Thymus (tissue), 11 donors: ENCODE data around the gene WDR76. TPM values are rescaled to one million over a fixed set of nuclear protein-coding genes. Genes with fewer than 3 reads are reported as not detected.
"Not testable (repeated sequence)": the region's sequence is repeated elsewhere in the genome, so short reads cannot be mapped to it uniquely, and the experiment has no call there.

ENCODE experiments used
- DNase-seq, 9 donors: peaks; one replicate each; pipeline ENCODE4 v3.0.0-alpha.2; 2013; ENCODE audit warnings: low spot score in 9 of 9, low read depth in 6 of 9, missing footprints in 1 of 9
- H3K27ac ChIP-seq, 2 donors: one replicate each; pipeline ENCODE4 v1.5.1; 2013; ENCODE audit warnings: control low read depth in 1 of 2, low read depth in 1 of 2, low read length in 1 of 2, mild to moderate bottlenecking in 1 of 2, moderate library complexity in 1 of 2
- H3K27me3 ChIP-seq, 2 donors: one replicate each; pipeline ENCODE4 v1.5.1; 2013; ENCODE audit warnings: low read length in 1 of 2; ENCODE audit not compliant: control insufficient read depth in 2 of 2, insufficient read depth in 1 of 2
- H3K36me3 ChIP-seq, 2 donors: one replicate each; pipeline ENCODE4 v1.5.1; 2013; ENCODE audit warnings: low read length in 1 of 2, mild to moderate bottlenecking in 1 of 2, moderate library complexity in 1 of 2; ENCODE audit not compliant: control insufficient read depth in 2 of 2, insufficient read depth in 2 of 2
- H3K4me1 ChIP-seq, 2 donors: one replicate each; pipeline ENCODE4 v1.5.1; 2013; ENCODE audit warnings: low read length in 2 of 2; ENCODE audit not compliant: control insufficient read depth in 2 of 2, insufficient read depth in 2 of 2
- H3K4me3 ChIP-seq, 2 donors: one replicate each; pipeline ENCODE4 v1.5.1; 2013; ENCODE audit warnings: low read length in 2 of 2, control low read depth in 1 of 2, mild to moderate bottlenecking in 1 of 2
- H3K9me3 ChIP-seq, 2 donors: one replicate each; pipeline ENCODE4 v1.5.1; 2013; ENCODE audit warnings: low read length in 1 of 2, mild to moderate bottlenecking in 1 of 2; ENCODE audit not compliant: control insufficient read depth in 2 of 2, insufficient read depth in 1 of 2
- WGBS: extraction: QIAGEN DNeasy Blood & Tissue Kit; methylation state at CpG from one replicate; pipeline ENCODE4 v1.1.7; 2013; 5-methylcytosine and 5-hydroxymethylcytosine counted together
- polyA plus RNA-seq: library from polyadenylated mRNA; stranded (reverse); fragments of 200-250 nt; gene quantifications from one replicate; pipeline ENCODE4 v1.2.3, GENCODE V29; 2013
- total RNA-seq: library from RNA; stranded (reverse); fragments of 120-200 nt; gene quantifications from one replicate; pipeline ENCODE4 v1.2.4, GENCODE V29; 2013
- donor health status: healthy.

The WDR76 gene
- total and polyA plus RNA-seq, 2 donors: 3.5 to 24.6 TPM

DNA sequence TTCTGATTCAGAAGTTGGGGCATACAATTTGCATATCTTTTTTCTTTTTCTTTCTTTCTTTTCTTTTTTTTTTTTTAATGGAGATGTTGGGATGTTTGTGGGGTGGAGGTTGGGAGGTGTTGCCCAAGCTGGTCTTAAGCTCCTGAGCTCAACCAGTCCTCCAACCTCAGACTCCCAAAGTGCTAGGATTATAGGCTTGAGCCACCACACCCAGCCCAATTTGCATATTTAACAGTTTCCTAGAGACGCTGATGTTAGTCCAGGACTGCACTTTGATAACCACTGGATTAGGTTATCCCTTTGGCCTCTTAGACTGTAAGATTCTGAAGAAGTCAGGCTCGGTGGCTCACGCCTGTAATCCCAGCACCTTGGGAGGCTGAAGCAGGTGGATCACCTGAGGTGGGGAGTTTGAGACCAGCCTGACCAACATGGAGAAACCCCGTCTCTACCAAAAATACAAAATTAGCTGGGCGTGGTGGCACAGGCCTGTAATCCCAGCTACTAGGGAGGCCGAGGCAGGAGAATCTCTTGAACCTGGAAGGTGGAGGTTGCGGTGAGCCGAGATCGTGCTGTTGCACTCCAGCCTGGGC, 3.2 kb downstream of the WDR76 start:
- Histone ChIP-seq H3K36me3 (peaks cover 3 to 15% of the 10 kb centered on the region in 2 donors), H3K4me1 (peaks cover 11 to 19% of the 10 kb centered on the region in 2 donors)
- H3K4me3 ChIP-seq, H3K9me3 ChIP-seq, H3K27ac ChIP-seq, DNase-seq, H3K27me3 ChIP-seq: not testable (repeated sequence)
- 97% methylated on average over 9 of the region's 9 CpGs for WGBS

DNA sequence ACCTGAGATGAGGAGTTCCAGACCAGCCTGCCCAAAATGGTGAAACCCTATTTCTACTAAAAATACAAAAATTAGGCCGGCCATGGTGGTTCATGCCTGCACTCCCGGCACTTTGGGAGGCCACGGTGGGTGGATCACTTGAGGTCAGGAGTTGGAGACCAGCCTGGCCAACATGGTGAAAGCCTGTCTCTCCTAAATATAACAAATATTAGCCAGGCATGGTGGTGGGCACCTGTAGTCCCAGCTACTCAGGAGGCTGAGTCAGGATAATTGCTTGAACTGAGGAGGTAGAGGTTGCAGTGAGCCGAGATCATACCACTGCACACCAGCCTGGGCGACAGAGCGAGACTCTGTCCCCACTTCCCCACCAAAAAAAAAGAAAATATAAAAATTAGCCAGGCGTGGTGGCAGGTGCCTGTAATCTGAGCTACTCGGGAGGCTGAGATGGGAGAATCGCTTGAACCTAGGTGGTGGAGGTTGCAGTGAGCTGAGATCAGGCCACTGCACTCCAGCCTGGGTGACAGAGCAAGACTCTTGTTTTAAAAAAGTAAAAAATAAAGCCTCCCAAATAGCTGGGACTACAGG, 4.0 kb downstream of the WDR76 start:
- H3K27me3 ChIP-seq, H3K4me3 ChIP-seq, DNase-seq, H3K9me3 ChIP-seq, H3K27ac ChIP-seq: not testable (repeated sequence)
- H3K36me3 ChIP-seq: peaks cover 7 to 21% of the 10 kb centered on the region in 2 donors
- WGBS: 96% methylated on average over 9 of the region's 9 CpGs
- H3K4me1 ChIP-seq: peaks cover 11 to 17% of the 10 kb centered on the region in 2 donors

DNA sequence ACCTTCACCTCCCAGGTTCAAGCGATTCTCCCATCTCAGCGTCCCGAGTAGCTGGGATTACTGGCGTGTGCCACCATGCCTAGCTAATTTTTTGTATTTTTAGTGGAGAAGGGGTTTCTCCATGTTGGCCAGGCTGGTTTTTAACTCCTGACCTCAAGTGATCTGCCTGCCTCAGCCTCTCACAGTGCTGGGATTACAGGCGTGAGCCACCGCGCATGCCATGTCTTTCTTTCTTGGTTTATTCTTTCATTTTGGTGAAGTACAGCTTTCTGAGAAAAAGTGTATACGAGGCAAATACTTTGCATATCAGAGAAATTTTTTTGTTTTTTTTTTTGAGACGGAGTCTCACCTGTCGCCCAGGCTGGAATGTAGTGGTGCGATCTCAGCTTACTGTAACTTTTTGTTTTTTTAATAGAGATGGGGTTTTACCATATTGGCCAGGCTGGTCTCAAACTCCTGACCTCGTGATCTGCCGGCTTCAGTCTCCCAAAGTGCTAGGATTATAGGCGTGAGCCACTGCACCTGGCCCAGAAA, 4.8 kb downstream of the WDR76 start:
- H3K27me3 ChIP-seq: not testable (repeated sequence)
- 97% methylated on average over 14 of the region's 14 CpGs for WGBS

DNA sequence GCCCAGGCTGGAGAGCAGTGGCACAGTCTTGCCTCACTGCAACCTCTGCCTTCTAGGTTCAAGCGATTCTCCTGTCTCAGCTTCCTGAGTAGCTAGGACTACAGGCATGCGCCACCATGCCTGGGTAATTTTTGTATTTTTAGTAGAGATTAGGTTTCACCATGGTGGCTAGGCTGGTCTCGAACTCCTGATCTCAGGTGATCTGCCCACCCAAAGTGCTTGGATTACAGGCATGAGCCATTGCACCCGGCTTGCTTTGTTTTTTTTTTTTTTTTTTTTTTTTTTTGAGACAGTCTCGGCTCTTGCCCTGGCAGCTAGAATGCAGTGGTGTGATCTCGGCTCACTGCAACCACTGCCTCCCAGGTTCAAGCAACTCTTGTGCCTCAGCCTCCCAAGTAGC, 5.7 kb downstream of the WDR76 start:
- not testable (repeated sequence) for H3K4me1 ChIP-seq

More for the DNA sequence above, 4.8 kb downstream of the WDR76 start:
- H3K27ac ChIP-seq, H3K9me3 ChIP-seq, H3K4me3 ChIP-seq, H3K4me1 ChIP-seq, DNase-seq: not testable (repeated sequence)
- peaks cover 7 to 28% of the 10 kb centered on the region in 2 donors for H3K36me3 ChIP-seq

DNA sequence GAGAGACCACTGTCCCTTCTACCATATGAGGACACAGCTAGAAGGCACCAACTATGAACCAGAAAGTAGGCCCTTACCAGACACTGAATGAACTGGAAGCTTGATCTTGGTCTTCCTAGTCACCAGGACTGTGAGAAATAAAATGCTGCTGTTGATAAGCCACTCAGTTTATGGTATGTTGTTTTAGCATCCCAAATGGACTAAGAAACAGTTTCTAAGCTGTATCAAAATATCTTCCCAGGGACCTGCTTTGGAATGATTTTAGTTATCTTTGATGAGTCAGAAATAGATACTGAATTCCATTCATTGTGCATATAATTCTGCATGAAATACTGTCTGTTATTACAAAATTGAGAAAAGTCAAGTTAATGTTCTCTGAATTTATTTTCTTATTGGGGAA, 18.6 kb downstream of the WDR76 start:
- DNase-seq: no peak
- Histone ChIP-seq H3K4me1 (no peaks in the 10 kb centered on the region), H3K9me3 (no peaks in the 10 kb centered on the region), H3K4me3 (no peak overlapping the region), H3K27me3 (no peaks in the 10 kb centered on the region), H3K36me3 (peaks cover 12 to 33% of the 10 kb centered on the region in 2 donors), H3K27ac (no peak overlapping the region)

More for the DNA sequence above, 5.7 kb downstream of the WDR76 start:
- H3K27ac ChIP-seq, H3K4me3 ChIP-seq, H3K9me3 ChIP-seq, DNase-seq, H3K27me3 ChIP-seq: not testable (repeated sequence)
- WGBS: 96% methylated on average over 6 of the region's 6 CpGs
- peaks cover 7 to 35% of the 10 kb centered on the region in 2 donors for H3K36me3 ChIP-seq

DNA sequence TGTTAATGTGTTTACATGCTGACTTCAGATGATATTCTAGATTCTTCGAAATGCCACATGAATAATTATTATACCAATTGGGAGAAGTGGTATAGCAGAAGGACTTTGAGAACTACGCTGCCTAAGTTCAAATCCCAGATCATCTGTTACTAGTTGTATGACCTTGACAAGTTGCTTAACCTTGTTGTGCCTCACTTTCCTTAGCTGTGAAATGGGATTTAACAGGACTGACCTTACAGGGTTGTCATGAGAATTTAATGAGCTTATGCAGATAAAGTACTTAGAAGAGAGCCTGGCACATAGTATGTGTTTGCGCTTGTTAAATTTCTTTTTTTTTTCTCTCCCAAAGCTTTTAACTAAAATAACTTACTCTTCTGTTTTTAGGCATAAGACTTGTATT, 24.4 kb downstream of the WDR76 start:
- Histone ChIP-seq H3K36me3 (peaks cover 29 to 34% of the 10 kb centered on the region in 2 donors), H3K27me3 (no peaks in the 10 kb centered on the region), H3K27ac (no peak overlapping the region), H3K4me1 (no peaks in the 10 kb centered on the region), H3K9me3 (no peaks in the 10 kb centered on the region), H3K4me3 (no peak overlapping the region)
- no peak for DNase-seq
- 98% methylated on average over 3 of the region's 3 CpGs for WGBS

DNA sequence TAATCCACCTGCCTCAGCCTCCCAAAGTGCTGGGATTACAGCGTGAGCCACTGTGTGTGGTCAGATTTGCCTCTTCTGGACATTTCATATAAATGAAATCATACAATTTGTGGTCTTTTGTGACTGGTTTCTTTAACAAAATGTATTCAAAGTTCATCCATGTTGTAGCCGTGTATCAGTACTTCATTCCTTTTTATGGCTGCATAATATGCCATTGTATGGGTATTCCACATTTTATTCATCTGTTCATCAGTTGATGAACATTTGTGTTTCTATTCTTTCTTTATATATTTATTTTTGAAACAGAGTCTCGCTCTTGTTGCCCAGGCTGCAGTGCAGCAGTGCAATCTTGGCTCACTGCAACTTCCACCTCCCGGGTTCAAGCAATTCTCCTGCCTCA, 25.8 kb downstream of the WDR76 start:
- peaks cover 23 to 35% of the 10 kb centered on the region in 2 donors for H3K36me3 ChIP-seq

DNA sequence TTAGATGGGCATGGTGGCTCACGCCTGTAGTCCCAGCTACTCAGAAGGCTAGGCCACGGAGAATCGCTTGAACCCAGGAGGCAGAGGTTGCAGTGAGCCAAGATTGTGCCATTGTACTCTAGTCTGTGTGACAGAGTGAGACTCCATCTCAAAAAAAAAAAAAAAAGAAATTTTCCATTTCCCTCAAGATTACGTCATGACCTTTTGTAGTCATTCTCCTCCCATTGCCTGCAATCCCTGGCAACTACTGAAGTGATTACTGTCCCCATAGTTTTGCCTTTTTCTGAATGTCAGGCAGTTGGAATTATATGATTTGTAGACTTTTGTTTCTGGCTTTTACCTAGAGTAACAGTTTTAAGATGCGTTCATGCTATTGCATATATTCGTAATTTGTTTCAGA, 28.0 kb downstream of the WDR76 start:
- Histone ChIP-seq H3K4me1 (no peaks in the 10 kb centered on the region), H3K27me3 (no peaks in the 10 kb centered on the region), H3K4me3 (no peak overlapping the region), H3K36me3 (peaks cover 32 to 44% of the 10 kb centered on the region in 2 donors), H3K27ac (no peak overlapping the region), H3K9me3 (no peaks in the 10 kb centered on the region)
- WGBS: 97% methylated on average over 6 of the region's 6 CpGs
- no peak for DNase-seq

More for the DNA sequence above, 25.8 kb downstream of the WDR76 start:
- H3K4me3 ChIP-seq: no peak overlapping the region
- 99% methylated on average over 4 of the region's 4 CpGs for WGBS
- no peak overlapping the region for H3K27ac ChIP-seq
- H3K27me3 ChIP-seq: no peaks in the 10 kb centered on the region
- no peaks in the 10 kb centered on the region for H3K4me1 ChIP-seq
- DNase-seq: no peak
- no peaks in the 10 kb centered on the region for H3K9me3 ChIP-seq

DNA sequence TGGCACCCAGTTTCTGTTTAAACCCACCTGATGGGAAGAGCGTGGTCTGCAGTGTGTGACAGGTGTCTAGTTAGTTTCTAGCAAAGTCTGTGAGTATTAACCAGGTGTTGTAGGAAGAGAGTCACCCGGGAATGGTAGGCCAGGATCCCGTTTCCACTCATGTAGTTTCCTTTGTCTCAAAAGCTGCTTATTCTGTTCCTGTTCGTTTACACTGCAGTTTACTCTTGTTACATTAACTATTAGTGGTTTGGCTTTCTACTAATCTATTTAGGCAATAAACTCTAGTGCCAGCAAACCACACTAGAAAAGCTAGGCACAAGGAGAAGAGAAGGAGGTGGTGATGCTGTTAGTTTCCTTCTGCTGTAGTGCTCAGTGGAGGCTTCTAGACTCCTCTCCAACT, 32.7 kb downstream of the WDR76 start:
- no peaks in the 10 kb centered on the region for H3K4me1 ChIP-seq
- no peaks in the 10 kb centered on the region for H3K9me3 ChIP-seq
- DNase-seq: no peak
- peaks cover 31 to 41% of the 10 kb centered on the region in 2 donors for H3K36me3 ChIP-seq
- H3K4me3 ChIP-seq: no peak overlapping the region
- WGBS: 87% methylated on average over 4 of the region's 4 CpGs
- no peaks in the 10 kb centered on the region for H3K27me3 ChIP-seq
- no peak overlapping the region for H3K27ac ChIP-seq
